Immature natural killer cell (primary cell): ENCODE data around the gene IPO4. TPM values are rescaled to one million over a fixed set of nuclear protein-coding genes. Genes with fewer than 3 reads are reported as not detected.

Experiments
- DNase-seq, 3 donors: peaks; one replicate each; pipeline ENCODE4 v3.0.0; 2022; ENCODE audit warnings: mixed read lengths in 1 of 3
- H3K27ac Mint-ChIP-seq, 6 donors: one replicate each; pipeline ENCODE4 v1.8.0; 2020; ENCODE audit warnings: mixed read lengths in 6 of 6, mild to moderate bottlenecking in 5 of 6, inconsistent platforms in 4 of 6, moderate library complexity in 3 of 6
- H3K27me3 Mint-ChIP-seq, 3 donors: one replicate each; pipeline ENCODE4 v1.8.0; 2020 to 2021; ENCODE audit warnings: low read depth in 3 of 3, mild to moderate bottlenecking in 3 of 3, mixed read lengths in 3 of 3, moderate library complexity in 3 of 3, inconsistent platforms in 1 of 3
- H3K36me3 Mint-ChIP-seq, 3 donors: one replicate each; pipeline ENCODE4 v1.8.0; 2020; ENCODE audit warnings: mixed read lengths in 3 of 3, inconsistent platforms in 2 of 3, mild to moderate bottlenecking in 2 of 3
- H3K4me1 Mint-ChIP-seq, 2 donors: one replicate each; pipeline ENCODE4 v1.8.0; 2020; ENCODE audit warnings: inconsistent platforms in 2 of 2, mild to moderate bottlenecking in 2 of 2, mixed read lengths in 2 of 2, moderate library complexity in 1 of 2
- H3K4me3 Mint-ChIP-seq, 5 donors: one replicate each; pipeline ENCODE4 v1.8.0; 2020; ENCODE audit warnings: mild to moderate bottlenecking in 5 of 5, mixed read lengths in 5 of 5, inconsistent platforms in 3 of 5, moderate library complexity in 3 of 5
- H3K9me3 Mint-ChIP-seq, 6 donors: one replicate each; pipeline ENCODE4 v1.8.0; 2020; ENCODE audit warnings: mild to moderate bottlenecking in 6 of 6, mixed read lengths in 6 of 6, inconsistent platforms in 4 of 6, moderate library complexity in 3 of 6
- polyA plus RNA-seq, 3 donors: library from polyadenylated mRNA; unstranded; fragments of 300-500 nt; fragmentation: Illumina TruSeq; gene quantifications; one replicate each; pipeline ENCODE4 v1.2.3, GENCODE V29; 2021

IPO4 gene
- polyA plus RNA-seq, 3 donors from 2014 or later, result 10.1 to 21.0 (median 11.3) TPM

GRCh38 chr14:24150567-24150966 lies 38.0 kb downstream of the IPO4 start:
- Mint-ChIP-seq H3K4me1 (peaks cover 34 to 42% of the 10 kb centered on the region in 2 donors), H3K27ac (no peak overlapping the region), H3K27me3 (peaks cover 3 to 9% (median 4%) of the 10 kb centered on the region in 3 donors), H3K36me3 (peaks cover 7 to 35% (median 18%) of the 10 kb centered on the region in 3 donors), H3K9me3 (no peaks in the 10 kb centered on the region), H3K4me3 (no peak overlapping the region)
- DNase-seq, result no peak

GRCh38 chr14:24150061-24150460 lies 38.6 kb downstream of the IPO4 start:
- DNase-seq, result no peak
- Mint-ChIP-seq H3K4me1 (peaks cover 39 to 48% of the 10 kb centered on the region in 2 donors), H3K36me3 (peaks cover 5 to 30% (median 16%) of the 10 kb centered on the region in 3 donors), H3K27me3 (peaks cover 3 to 9% (median 4%) of the 10 kb centered on the region in 3 donors), H3K9me3 (no peaks in the 10 kb centered on the region), H3K4me3 (peak overlapping the region in 1 of 5 donors; percentile 27), H3K27ac (no peak overlapping the region)

- Mint-ChIP-seq H3K27me3 (peaks cover 3 to 9% (median 4%) of the 10 kb centered on the region in 3 donors), H3K4me3 (peak overlapping the region; percentile 27 to 100 (median 96)), H3K4me1 (peaks cover 45 to 54% of the 10 kb centered on the region in 2 donors), H3K27ac (peak overlapping the region in 2 of 6 donors; percentile 29 to 74), H3K36me3 (peaks cover 5 to 28% (median 11%) of the 10 kb centered on the region in 3 donors), H3K9me3 (no peaks in the 10 kb centered on the region)
- no peak for DNase-seq
These were observed 39.2 kb downstream of the IPO4 start for GRCh38 chr14:24149302-24149969.

GRCh38 chr14:24147761-24148428 lies 40.7 kb downstream of the IPO4 start:
- Mint-ChIP-seq H3K27ac (peak overlapping the region; percentile 83 to 93 (median 86)), H3K9me3 (no peaks in the 10 kb centered on the region), H3K27me3 (peaks cover 3 to 9% (median 6%) of the 10 kb centered on the region in 3 donors), H3K4me3 (peak overlapping the region; percentile 91 to 100 (median 99)), H3K4me1 (peaks cover 52 to 65% of the 10 kb centered on the region in 2 donors), H3K36me3 (peaks cover 9 to 31% (median 14%) of the 10 kb centered on the region in 3 donors)
- DNase-seq, result no peak

- Mint-ChIP-seq H3K4me1 (peaks cover 58 to 69% of the 10 kb centered on the region in 2 donors), H3K36me3 (peaks cover 9 to 31% (median 14%) of the 10 kb centered on the region in 3 donors), H3K27ac (peak within 1 kb of the TSS; percentile 93 to 99 (median 98)), H3K4me3 (peak within 1 kb of the TSS; percentile 96 to 100 (median 99)), H3K9me3 (no peaks in the 10 kb centered on the region), H3K27me3 (peaks cover 3 to 9% (median 6%) of the 10 kb centered on the region in 3 donors)
- peak; percentile 96 to 98 (median 97) for DNase-seq
These were observed 41.4 kb downstream of the IPO4 start, which contains the start of gene RNF31 for GRCh38 chr14:24146978-24147760. Gene RNF31, plus strand, starts transcription at chr14:24147498. Its CDS starts 201 bp downstream, at chr14:24147699.

- peaks cover 65 to 76% of the 10 kb centered on the region in 2 donors for H3K4me1 Mint-ChIP-seq
- H3K27ac Mint-ChIP-seq, result peak within 1 kb of the TSS; percentile 93 to 99 (median 98)
- H3K36me3 Mint-ChIP-seq, result peaks cover 9 to 30% (median 11%) of the 10 kb centered on the region in 3 donors
- H3K9me3 Mint-ChIP-seq, result no peaks in the 10 kb centered on the region
- peaks cover 7 to 11% (median 9%) of the 10 kb centered on the region in 3 donors for H3K27me3 Mint-ChIP-seq
- peak within 1 kb of the TSS; percentile 96 to 100 (median 99) for H3K4me3 Mint-ChIP-seq
- DNase-seq, result peak; percentile 90 to 91 (median 90)
These were observed 42.1 kb downstream of the IPO4 start, which contains the start of gene PSME2 for GRCh38 chr14:24146453-24146977. Gene PSME2, minus strand, starts transcription at chr14:24146610. Its CDS starts 29 bp downstream, at chr14:24146581.

- peaks cover 8 to 15% (median 12%) of the 10 kb centered on the region in 3 donors for H3K27me3 Mint-ChIP-seq
- no peaks in the 10 kb centered on the region for H3K9me3 Mint-ChIP-seq
- H3K4me3 Mint-ChIP-seq, result peak overlapping the region; percentile 96 to 100 (median 99)
- peak overlapping the region; percentile 93 to 99 (median 98) for H3K27ac Mint-ChIP-seq
- H3K4me1 Mint-ChIP-seq, result peaks cover 66 to 77% of the 10 kb centered on the region in 2 donors
- DNase-seq, result no peak
- H3K36me3 Mint-ChIP-seq, result peaks cover 9 to 27% (median 11%) of the 10 kb centered on the region in 3 donors
These were observed 42.7 kb downstream of the IPO4 start for GRCh38 chr14:24145690-24146452.

GRCh38 chr14:24145219-24145618 lies 43.4 kb downstream of the IPO4 start:
- H3K36me3 Mint-ChIP-seq, result peaks cover 7 to 20% (median 9%) of the 10 kb centered on the region in 3 donors
- no peak for DNase-seq
- peak overlapping the region; percentile 96 to 100 (median 99) for H3K4me3 Mint-ChIP-seq
- H3K9me3 Mint-ChIP-seq, result no peaks in the 10 kb centered on the region
- H3K27ac Mint-ChIP-seq, result peak overlapping the region; percentile 46 to 99 (median 97)
- H3K4me1 Mint-ChIP-seq, result peaks cover 69 to 77% of the 10 kb centered on the region in 2 donors
- peaks cover 8 to 15% (median 10%) of the 10 kb centered on the region in 3 donors for H3K27me3 Mint-ChIP-seq

- H3K4me3 Mint-ChIP-seq, result peak overlapping the region in 4 of 5 donors; percentile 26 to 100 (median 63)
- H3K36me3 Mint-ChIP-seq, result peaks cover 6 to 18% (median 8%) of the 10 kb centered on the region in 3 donors
- H3K4me1 Mint-ChIP-seq, result peaks cover 70 to 77% of the 10 kb centered on the region in 2 donors
- no peaks in the 10 kb centered on the region for H3K9me3 Mint-ChIP-seq
- H3K27me3 Mint-ChIP-seq, result peaks cover 8 to 15% (median 10%) of the 10 kb centered on the region in 3 donors
- DNase-seq, result no peak
- H3K27ac Mint-ChIP-seq, result peak overlapping the region; percentile 23 to 96 (median 81)
These were observed 44.2 kb downstream of the IPO4 start for GRCh38 chr14:24144451-24144850.

GRCh38 chr14:24143511-24143910 lies 45.1 kb downstream of the IPO4 start:
- H3K9me3 Mint-ChIP-seq, result no peaks in the 10 kb centered on the region
- DNase-seq, result no peak
- H3K4me3 Mint-ChIP-seq, result peak overlapping the region in 3 of 5 donors; percentile 23 to 49 (median 30)
- peak overlapping the region in 4 of 6 donors; percentile 60 to 70 (median 66) for H3K27ac Mint-ChIP-seq
- H3K27me3 Mint-ChIP-seq, result peaks cover 8 to 16% (median 10%) of the 10 kb centered on the region in 3 donors
- H3K4me1 Mint-ChIP-seq, result peaks cover 68 to 77% of the 10 kb centered on the region in 2 donors
- H3K36me3 Mint-ChIP-seq, result peaks cover 7 to 23% (median 12%) of the 10 kb centered on the region in 3 donors

GRCh38 chr14:24141097-24141880 lies 47.3 kb downstream of the IPO4 start, which contains the start of gene EMC9:
Gene EMC9, minus strand, starts transcription at chr14:24141591. Its CDS starts 287 bp downstream, at chr14:24141304.
- Mint-ChIP-seq H3K36me3 (peaks cover 7 to 30% (median 12%) of the 10 kb centered on the region in 3 donors), H3K4me1 (peaks cover 75 to 84% of the 10 kb centered on the region in 2 donors)

More at GRCh38 chr14:24141097-24141880, 47.3 kb downstream of the IPO4 start, which contains the start of gene EMC9:
- Mint-ChIP-seq H3K27ac (peak within 1 kb of the TSS; percentile 81 to 98 (median 95)), H3K4me3 (peak within 1 kb of the TSS; percentile 89 to 95 (median 92)), H3K9me3 (no peaks in the 10 kb centered on the region), H3K27me3 (peaks cover 9% of the 10 kb centered on the region in 3 donors)
- DNase-seq, result peak; percentile 98 to 99 (median 99)
